Measurements from ENCODE around the gene PPIE.

DNA sequence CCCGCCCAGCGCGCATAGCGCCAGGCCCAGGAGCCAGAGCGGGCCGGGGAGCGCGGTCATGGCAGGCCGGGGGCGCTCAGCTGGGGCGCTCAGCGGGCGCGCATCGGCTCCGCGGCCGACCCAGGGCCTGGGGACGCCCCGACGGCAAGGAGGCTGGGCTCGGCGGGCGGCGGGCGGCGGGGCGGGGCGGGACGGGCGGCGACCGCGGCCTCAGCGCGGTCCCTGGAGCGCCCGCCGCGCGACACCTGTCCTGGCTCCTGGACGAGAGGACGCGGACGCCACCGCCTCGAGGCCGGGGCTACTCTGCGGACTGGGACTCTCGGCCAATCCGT is 49.7 kb downstream of the PPIE start:
- TF ChIP-seq ZNF382 (CRISPR knock-in tag; IDR thresholded peaks at IDR 0.05; ENCODE audit: borderline replicate concordance) (no peak), TBL1XR1 (IDR thresholded peaks at IDR 0.05; ENCODE audit: borderline replicate concordance, low read length, partially characterized antibody) (no peak), ZSCAN29 (CRISPR knock-in tag; conservative IDR thresholded peaks at IDR 0.05) (no peak), SMAD9 (CRISPR knock-in tag; IDR thresholded peaks at IDR 0.05) (no peak), ELF1 (CRISPR knock-in tag; IDR thresholded peaks at IDR 0.05) (no peak), ZNF367 (CRISPR knock-in tag; IDR thresholded peaks at IDR 0.05; ENCODE audit: borderline replicate concordance) (no peak), ZNF431 (CRISPR knock-in tag; IDR thresholded peaks at IDR 0.05; ENCODE audit: borderline replicate concordance, low read depth) (no peak), RFX5 (IDR thresholded peaks at IDR 0.05; ENCODE audit: low read depth, low read length) (no peak)
- TF ChIP-seq, protein P1, sequence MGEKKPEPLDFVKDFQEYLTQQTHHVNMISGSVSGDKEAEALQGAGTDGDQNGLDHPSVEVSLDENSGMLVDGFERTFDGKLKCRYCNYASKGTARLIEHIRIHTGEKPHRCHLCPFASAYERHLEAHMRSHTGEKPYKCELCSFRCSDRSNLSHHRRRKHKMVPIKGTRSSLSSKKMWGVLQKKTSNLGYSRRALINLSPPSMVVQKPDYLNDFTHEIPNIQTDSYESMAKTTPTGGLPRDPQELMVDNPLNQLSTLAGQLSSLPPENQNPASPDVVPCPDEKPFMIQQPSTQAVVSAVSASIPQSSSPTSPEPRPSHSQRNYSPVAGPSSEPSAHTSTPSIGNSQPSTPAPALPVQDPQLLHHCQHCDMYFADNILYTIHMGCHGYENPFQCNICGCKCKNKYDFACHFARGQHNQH (CRISPR knock-in tag; IDR thresholded peaks at IDR 0.05): no peak
- TF ChIP-seq, protein P2, sequence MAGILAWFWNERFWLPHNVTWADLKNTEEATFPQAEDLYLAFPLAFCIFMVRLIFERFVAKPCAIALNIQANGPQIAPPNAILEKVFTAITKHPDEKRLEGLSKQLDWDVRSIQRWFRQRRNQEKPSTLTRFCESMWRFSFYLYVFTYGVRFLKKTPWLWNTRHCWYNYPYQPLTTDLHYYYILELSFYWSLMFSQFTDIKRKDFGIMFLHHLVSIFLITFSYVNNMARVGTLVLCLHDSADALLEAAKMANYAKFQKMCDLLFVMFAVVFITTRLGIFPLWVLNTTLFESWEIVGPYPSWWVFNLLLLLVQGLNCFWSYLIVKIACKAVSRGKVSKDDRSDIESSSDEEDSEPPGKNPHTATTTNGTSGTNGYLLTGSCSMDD (CRISPR knock-in tag; IDR thresholded peaks at IDR 0.05): no peak
- TF ChIP-seq, protein P3, sequence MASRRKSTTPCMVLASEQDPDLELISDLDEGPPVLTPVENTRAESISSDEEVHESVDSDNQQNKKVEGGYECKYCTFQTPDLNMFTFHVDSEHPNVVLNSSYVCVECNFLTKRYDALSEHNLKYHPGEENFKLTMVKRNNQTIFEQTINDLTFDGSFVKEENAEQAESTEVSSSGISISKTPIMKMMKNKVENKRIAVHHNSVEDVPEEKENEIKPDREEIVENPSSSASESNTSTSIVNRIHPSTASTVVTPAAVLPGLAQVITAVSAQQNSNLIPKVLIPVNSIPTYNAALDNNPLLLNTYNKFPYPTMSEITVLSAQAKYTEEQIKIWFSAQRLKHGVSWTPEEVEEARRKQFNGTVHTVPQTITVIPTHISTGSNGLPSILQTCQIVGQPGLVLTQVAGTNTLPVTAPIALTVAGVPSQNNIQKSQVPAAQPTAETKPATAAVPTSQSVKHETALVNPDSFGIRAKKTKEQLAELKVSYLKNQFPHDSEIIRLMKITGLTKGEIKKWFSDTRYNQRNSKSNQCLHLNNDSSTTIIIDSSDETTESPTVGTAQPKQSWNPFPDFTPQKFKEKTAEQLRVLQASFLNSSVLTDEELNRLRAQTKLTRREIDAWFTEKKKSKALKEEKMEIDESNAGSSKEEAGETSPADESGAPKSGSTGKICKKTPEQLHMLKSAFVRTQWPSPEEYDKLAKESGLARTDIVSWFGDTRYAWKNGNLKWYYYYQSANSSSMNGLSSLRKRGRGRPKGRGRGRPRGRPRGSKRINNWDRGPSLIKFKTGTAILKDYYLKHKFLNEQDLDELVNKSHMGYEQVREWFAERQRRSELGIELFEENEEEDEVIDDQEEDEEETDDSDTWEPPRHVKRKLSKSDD (CRISPR knock-in tag; IDR thresholded peaks at IDR 0.05; ENCODE audit: low read depth): no peak
- TF ChIP-seq, protein P4, sequence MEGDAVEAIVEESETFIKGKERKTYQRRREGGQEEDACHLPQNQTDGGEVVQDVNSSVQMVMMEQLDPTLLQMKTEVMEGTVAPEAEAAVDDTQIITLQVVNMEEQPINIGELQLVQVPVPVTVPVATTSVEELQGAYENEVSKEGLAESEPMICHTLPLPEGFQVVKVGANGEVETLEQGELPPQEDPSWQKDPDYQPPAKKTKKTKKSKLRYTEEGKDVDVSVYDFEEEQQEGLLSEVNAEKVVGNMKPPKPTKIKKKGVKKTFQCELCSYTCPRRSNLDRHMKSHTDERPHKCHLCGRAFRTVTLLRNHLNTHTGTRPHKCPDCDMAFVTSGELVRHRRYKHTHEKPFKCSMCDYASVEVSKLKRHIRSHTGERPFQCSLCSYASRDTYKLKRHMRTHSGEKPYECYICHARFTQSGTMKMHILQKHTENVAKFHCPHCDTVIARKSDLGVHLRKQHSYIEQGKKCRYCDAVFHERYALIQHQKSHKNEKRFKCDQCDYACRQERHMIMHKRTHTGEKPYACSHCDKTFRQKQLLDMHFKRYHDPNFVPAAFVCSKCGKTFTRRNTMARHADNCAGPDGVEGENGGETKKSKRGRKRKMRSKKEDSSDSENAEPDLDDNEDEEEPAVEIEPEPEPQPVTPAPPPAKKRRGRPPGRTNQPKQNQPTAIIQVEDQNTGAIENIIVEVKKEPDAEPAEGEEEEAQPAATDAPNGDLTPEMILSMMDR (CRISPR knock-in tag; IDR thresholded peaks at IDR 0.05): no peak
